Breast epithelium (tissue), 3 donors: ENCODE results near the gene EPHA6.

ENCODE experiments used
- POLR2AphosphoS5 ChIP-seq, 3 donors: sonication (generic); formaldehyde crosslinking; IDR thresholded peaks; one replicate each; pipeline ENCODE4 v1.6.1; 2017; ENCODE audit warnings: antibody characterized with exemption in 3 of 3
- TF ChIP-seq, protein P1 (sequence below), 3 donors: fragments of 450-650 bp; IDR thresholded peaks; one replicate each; pipeline ENCODE4 v1.5.1; 2016 to 2017; ENCODE audit warnings: antibody characterized with exemption in 3 of 3, mild to moderate bottlenecking in 3 of 3, moderate library complexity in 3 of 3

DNA sequence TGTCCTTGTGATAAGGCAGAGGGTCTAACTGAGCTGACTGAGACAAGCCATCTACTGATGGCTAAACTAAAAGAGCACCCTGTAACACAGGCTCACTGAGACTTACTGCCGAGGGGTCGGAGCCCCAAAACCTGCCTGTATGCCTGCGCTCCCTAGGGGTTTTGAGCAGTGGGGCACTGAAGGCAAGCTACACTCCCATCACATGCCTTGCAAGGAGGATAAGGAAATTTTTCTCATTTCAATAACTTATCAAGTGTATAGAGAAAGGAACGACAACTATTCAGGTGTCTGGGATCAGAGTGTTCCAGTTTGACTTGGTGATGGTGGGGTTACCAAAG is 292.2 kb downstream of the EPHA6 start:
- TF ChIP-seq, protein P1, sequence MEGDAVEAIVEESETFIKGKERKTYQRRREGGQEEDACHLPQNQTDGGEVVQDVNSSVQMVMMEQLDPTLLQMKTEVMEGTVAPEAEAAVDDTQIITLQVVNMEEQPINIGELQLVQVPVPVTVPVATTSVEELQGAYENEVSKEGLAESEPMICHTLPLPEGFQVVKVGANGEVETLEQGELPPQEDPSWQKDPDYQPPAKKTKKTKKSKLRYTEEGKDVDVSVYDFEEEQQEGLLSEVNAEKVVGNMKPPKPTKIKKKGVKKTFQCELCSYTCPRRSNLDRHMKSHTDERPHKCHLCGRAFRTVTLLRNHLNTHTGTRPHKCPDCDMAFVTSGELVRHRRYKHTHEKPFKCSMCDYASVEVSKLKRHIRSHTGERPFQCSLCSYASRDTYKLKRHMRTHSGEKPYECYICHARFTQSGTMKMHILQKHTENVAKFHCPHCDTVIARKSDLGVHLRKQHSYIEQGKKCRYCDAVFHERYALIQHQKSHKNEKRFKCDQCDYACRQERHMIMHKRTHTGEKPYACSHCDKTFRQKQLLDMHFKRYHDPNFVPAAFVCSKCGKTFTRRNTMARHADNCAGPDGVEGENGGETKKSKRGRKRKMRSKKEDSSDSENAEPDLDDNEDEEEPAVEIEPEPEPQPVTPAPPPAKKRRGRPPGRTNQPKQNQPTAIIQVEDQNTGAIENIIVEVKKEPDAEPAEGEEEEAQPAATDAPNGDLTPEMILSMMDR (IDR thresholded peaks at IDR 0.05): no peak
- TF ChIP-seq POLR2AphosphoS5 (IDR thresholded peaks at IDR 0.05): no peak
